Ishikawa (cell line): Measurements from ENCODE around the gene CTNNA3.

ENCODE experiments used
- CEBPB ChIP-seq: IDR thresholded peaks from 2 replicates; pipeline ENCODE4 v1.6.1; 2012
- CREB1 ChIP-seq: IDR thresholded peaks from 2 replicates; pipeline ENCODE4 v1.6.1; 2012; ENCODE audit warnings: low read depth
- EGR1 ChIP-seq: IDR thresholded peaks from 2 replicates; pipeline ENCODE4 v1.6.1; 2012
- EP300 ChIP-seq: IDR thresholded peaks from 2 replicates; pipeline ENCODE4 v1.6.1; 2012; ENCODE audit warnings: borderline replicate concordance
- FOXM1 ChIP-seq: IDR thresholded peaks from 2 replicates; pipeline ENCODE4 v1.6.1; 2012; ENCODE audit warnings: low read depth, borderline replicate concordance
- MAX ChIP-seq: IDR thresholded peaks from 2 replicates; pipeline ENCODE4 v1.6.1; 2012
- NFIC ChIP-seq: IDR thresholded peaks from 2 replicates; pipeline ENCODE4 v1.6.1; 2012
- RAD21 ChIP-seq: IDR thresholded peaks from 2 replicates; pipeline ENCODE4 v1.6.1; 2012; ENCODE audit warnings: low read depth
- REST ChIP-seq: IDR thresholded peaks from 2 replicates; pipeline ENCODE4 v1.6.1; 2012; ENCODE audit warnings: low read depth, mild to moderate bottlenecking
- TAF1 ChIP-seq: IDR thresholded peaks from 2 replicates; pipeline ENCODE4 v1.6.1; 2012; ENCODE audit warnings: low read depth, mild to moderate bottlenecking
- TCF12 ChIP-seq: IDR thresholded peaks from 2 replicates; pipeline ENCODE4 v1.6.1; 2012; ENCODE audit warnings: low read depth
- TEAD4 ChIP-seq: IDR thresholded peaks from 2 replicates; pipeline ENCODE4 v1.6.1; 2012
- USF1 ChIP-seq: IDR thresholded peaks from 2 replicates; pipeline ENCODE4 v1.6.1; 2012
- YY1 ChIP-seq: IDR thresholded peaks from 2 replicates; pipeline ENCODE4 v1.6.1; 2012; ENCODE audit warnings: low read depth
- ZBTB7A ChIP-seq: IDR thresholded peaks from 2 replicates; pipeline ENCODE4 v1.6.1; 2012; ENCODE audit warnings: low read depth

CTNNA3 gene

GRCh38 chr10:67518043-67518442, 178.0 kb downstream of the CTNNA3 start:
- TF ChIP-seq TAF1 (no peak), YY1 (no peak), CEBPB (no peak), ZBTB7A (no peak), NFIC (no peak), CREB1 (no peak), TCF12 (no peak), REST (no peak), FOXM1 (no peak), EP300 (no peak), RAD21 (no peak), MAX (no peak), USF1 (no peak), TEAD4 (no peak), EGR1 (no peak)

- TF ChIP-seq TEAD4 (no peak), MAX (no peak), REST (no peak), USF1 (no peak), EGR1 (no peak), EP300 (no peak), FOXM1 (no peak), NFIC (no peak), CREB1 (no peak), TAF1 (no peak), ZBTB7A (no peak), CEBPB (no peak)
Observed at GRCh38 chr10:67506757-67507091, 189.3 kb downstream of the CTNNA3 start.

GRCh38 chr10:67506083-67506756, 189.8 kb downstream of the CTNNA3 start:
- TF ChIP-seq EGR1 (no peak), YY1 (no peak), RAD21 (peak; percentile 25; the same call in 1 of the 2 replicates), CREB1 (no peak), TEAD4 (no peak), CEBPB (no peak)

GRCh38 chr10:67492317-67493019, 203.5 kb downstream of the CTNNA3 start:
- TF ChIP-seq RAD21 (no peak), ZBTB7A (no peak)

GRCh38 chr10:67487906-67488619, 207.9 kb downstream of the CTNNA3 start:
- TF ChIP-seq ZBTB7A: no peak
- TF ChIP-seq TAF1: no peak
- no peak for TF ChIP-seq REST
- TF ChIP-seq TEAD4: no peak
- no peak for TF ChIP-seq CEBPB
- TF ChIP-seq TCF12: no peak
- no peak for TF ChIP-seq RAD21
